ENCODE results near the gene CEP72. TPM values are rescaled to one million over a fixed set of nuclear protein-coding genes. Genes with fewer than 3 reads are reported as not detected.

CEP72 gene
- total and polyA plus RNA-seq, 2 donors (not counting 1 experiment from before 2014, with no cell fraction given), result 7.7 to 32.9 TPM

DNA sequence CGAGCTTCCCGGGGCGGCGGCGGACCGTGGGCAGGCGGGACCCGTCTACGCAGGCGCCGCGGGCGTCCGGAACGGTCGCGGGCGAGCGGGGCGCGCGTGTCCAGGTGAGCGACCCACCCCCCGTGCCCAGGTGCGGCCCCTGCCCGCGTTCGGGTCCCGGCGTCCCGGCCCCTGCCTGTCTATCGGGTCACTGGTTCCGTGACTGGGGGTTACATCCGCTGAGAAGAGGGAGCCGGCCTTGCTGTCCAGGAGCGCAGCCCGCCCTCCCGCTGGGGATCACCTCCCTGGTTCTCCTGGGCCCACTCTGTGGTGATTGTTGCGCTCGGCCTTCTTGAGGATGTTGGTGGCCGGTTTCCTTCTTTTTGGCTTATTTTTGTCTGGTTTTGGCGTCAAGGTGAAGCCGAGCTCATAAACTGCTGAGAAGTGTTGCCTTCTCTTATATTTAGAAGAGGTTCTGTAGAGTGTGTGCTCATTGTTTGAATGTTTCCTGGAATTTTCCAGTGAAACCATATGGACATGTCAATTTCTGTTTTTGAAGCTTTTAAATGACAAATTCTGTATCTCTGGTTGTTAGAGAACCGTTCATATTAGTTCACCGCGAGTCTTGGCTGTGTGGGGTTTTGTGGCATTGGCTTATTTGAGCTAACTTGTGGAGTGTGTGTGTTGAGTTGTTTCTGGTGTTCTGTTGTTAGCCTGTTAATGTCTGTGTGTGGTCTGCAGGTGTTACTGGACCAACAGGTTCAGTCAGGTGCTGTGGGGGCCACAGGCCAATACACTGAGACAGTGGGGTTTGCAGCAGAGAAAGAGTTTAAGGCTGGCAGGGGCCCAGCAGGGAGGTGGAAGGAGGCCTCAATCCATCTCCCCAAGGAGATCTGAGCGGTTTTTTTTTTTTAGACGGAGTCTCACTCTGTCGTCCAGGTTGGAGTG, 621 bp downstream of the CEP72 start:
- POLR2A ChIA-PET, result no interaction called here
- peaks cover 0 to 3% (median 0%) of the 10 kb centered on the region in 3 donors for H3K9me3 ChIP-seq (ENCODE audit: control extremely low read depth in 1 of 3, control insufficient read depth in 2 of 3, insufficient read depth in 1 of 3, low read length in 2 of 3)
- peaks cover 51% of the 10 kb centered on the region for H3K79me2 ChIP-seq (ENCODE audit: control insufficient read depth, insufficient read depth, low read length)
- peak overlapping the region; percentile 95 for H3K4me2 ChIP-seq (replicated peaks; ENCODE audit: low read depth, low read length, poor library complexity, severe bottlenecking)
- H3K36me3 ChIP-seq (replicated peaks in 1 of 2; ENCODE audit: control extremely low read depth in 1 of 2, control insufficient read depth in 1 of 2, extremely low read depth in 1 of 2, insufficient read depth in 2 of 2, low read length in 1 of 2), result no peaks in the 10 kb centered on the region
- no peaks in the 10 kb centered on the region for H3K9me3 Mint-ChIP-seq (ENCODE audit: insufficient read depth)
- peak overlapping the region; percentile 92 for H3K4me3 Mint-ChIP-seq
- CTCF ChIA-PET, result no interaction called here
- TF ChIP-seq CTCF (IDR thresholded peaks at IDR 0.05), result no peak
- no peak for TF ChIP-seq EZH2 (IDR thresholded peaks at IDR 0.05; ENCODE audit: borderline replicate concordance, insufficient read depth, low read depth, low read length, poor library complexity, severe bottlenecking)
- WGBS (ENCODE audit: insufficient coverage), result 13% methylated on average over 47 of the region's 49 CpGs
- H3K4me1 Mint-ChIP-seq, result peaks cover 29% of the 10 kb centered on the region
- ATAC-seq (ENCODE audit: low read depth) (peak; percentile 15), DNase-seq (peak; percentile 56)
- H4K20me1 ChIP-seq (ENCODE audit: control insufficient read depth, insufficient read depth, low read length, poor library complexity, severe bottlenecking), result no peaks in the 10 kb centered on the region
- peaks cover 14 to 19% of the 10 kb centered on the region in 2 donors for H3K4me1 ChIP-seq (ENCODE audit: control insufficient read depth in 2 of 2, insufficient read depth in 2 of 2, low read length in 2 of 2)
- H3K27me3 ChIP-seq (replicated peaks in 1 of 4; ENCODE audit: control extremely low read depth in 1 of 4, control insufficient read depth in 3 of 4, insufficient read depth in 4 of 4, low read length in 3 of 4), result peaks cover 0 to 17% (median 5%) of the 10 kb centered on the region in 4 experiments
- H2AFZ ChIP-seq (ENCODE audit: insufficient read depth, low read depth, low read length, poor library complexity, severe bottlenecking), result peak overlapping the region; percentile 81
- peaks cover 1% of the 10 kb centered on the region for H3K27me3 Mint-ChIP-seq
- H3K27ac Mint-ChIP-seq, result peak overlapping the region; percentile 87
- H3K9ac ChIP-seq (ENCODE audit: low read length), result peak overlapping the region; percentile 79
- peak overlapping the region in 1 of 2 donors; percentile 31 for H3K27ac ChIP-seq (ENCODE audit: low read length in 2 of 2)
- intact Hi-C loops (cut with micrococcal nuclease), result loop anchor here (1.0 to 10.0 kb wide), 2 partner anchors 139 to 168 kb away; partner anchors contain the start of gene EXOC3
- peak overlapping the region; percentile 62 to 83 (median 73) for H3K4me3 ChIP-seq (ENCODE audit: control extremely low read depth in 1 of 5, extremely low read depth in 1 of 5, insufficient read depth in 1 of 5, low read depth in 2 of 5, low read length in 4 of 5)

Data from B cell (primary cell).